HepG2 (cell line): Measurements from ENCODE around the gene PPM1H. TPM values are rescaled to one million over a fixed set of nuclear protein-coding genes. Genes with fewer than 3 reads are reported as not detected.

Experiments
- BRF2 ChIP-seq: sonication (generic); formaldehyde crosslinking; IDR thresholded peaks from 2 replicates; pipeline ENCODE4 v1.8.1; 2022; ENCODE audit warnings: mild to moderate bottlenecking, missing genetic modification reagents
- CC2D1A ChIP-seq: sonication (generic); formaldehyde crosslinking; IDR thresholded peaks from 2 replicates; pipeline ENCODE4 v1.8.1; 2023; ENCODE audit warnings: mild to moderate bottlenecking, missing genetic modification reagents
- DRAP1 ChIP-seq: IDR thresholded peaks from 2 replicates; pipeline ENCODE4 v1.6.1; 2016; ENCODE audit warnings: missing genetic modification reagents, missing compliant biosample characterization
- E2F1 ChIP-seq: sonication (generic); formaldehyde crosslinking; IDR thresholded peaks from 2 replicates; pipeline ENCODE4 v1.5.0; 2020; ENCODE audit warnings: missing genetic modification reagents
- FOSL2 ChIP-seq: sonication (generic); formaldehyde crosslinking; IDR thresholded peaks from 2 replicates; pipeline ENCODE4 v1.4.0; 2020; ENCODE audit warnings: missing genetic modification reagents
- HDAC1 ChIP-seq: sonication (generic); formaldehyde crosslinking; IDR thresholded peaks from 2 replicates; pipeline ENCODE4 v1.5.1; 2020; ENCODE audit warnings: mild to moderate bottlenecking, missing genetic modification reagents
- MXI1 ChIP-seq: IDR thresholded peaks from 3 replicates; pipeline ENCODE4 v1.6.1; 2012; ENCODE audit warnings: low read depth, low read length, inconsistent platforms, borderline replicate concordance
- PHF5A ChIP-seq: IDR thresholded peaks from one replicate; pipeline ENCODE4 v1.6.1; 2018; ENCODE audit warnings: low read depth, missing genetic modification reagents; ENCODE audit not compliant: unreplicated experiment
- POLR2AphosphoS2 ChIP-seq: IDR thresholded peaks from 2 replicates; pipeline ENCODE4 v1.6.1; 2011; ENCODE audit warnings: low read depth, low read length, improper control_type of control experiment
- RARG ChIP-seq: sonication (generic); formaldehyde crosslinking; IDR thresholded peaks from 2 replicates; pipeline ENCODE4 v1.4.0; 2020; ENCODE audit warnings: low read depth, mild to moderate bottlenecking, missing genetic modification reagents
- SAFB2 ChIP-seq: sonication (generic); formaldehyde crosslinking; IDR thresholded peaks from 2 replicates; pipeline ENCODE4 v1.5.1; 2020; ENCODE audit warnings: missing genetic modification reagents, low read depth, mild to moderate bottlenecking, borderline replicate concordance
- SALL1 ChIP-seq: sonication (generic); formaldehyde crosslinking; IDR thresholded peaks from 2 replicates; pipeline ENCODE4 v1.8.0; 2022; ENCODE audit warnings: mild to moderate bottlenecking, missing genetic modification reagents
- SMARCC2 ChIP-seq: fragments of 450-650 bp; IDR thresholded peaks from 2 replicates; pipeline ENCODE4 v1.6.1; 2017; ENCODE audit warnings: antibody characterized with exemption, mild to moderate bottlenecking
- SOX13 ChIP-seq, 3 experiments: fragments of 450-650 bp in 1 of 3; sonication (generic) in 1 of 3; formaldehyde crosslinking in 1 of 3; IDR thresholded peaks in 2 of 3; conservative IDR thresholded peaks in 1 of 3; 2 replicates each; pipeline versions ENCODE4 v1.5.0 to v1.6.1; 2016 to 2020; ENCODE audit warnings: antibody characterized with exemption in 1 of 3, mild to moderate bottlenecking in 1 of 3, missing compliant biosample characterization in 1 of 3, missing genetic modification reagents in 1 of 3, moderate library complexity in 1 of 3
- TCF7L2 ChIP-seq: IDR thresholded peaks from 2 replicates; pipeline ENCODE4 v1.6.1; 2011; ENCODE audit warnings: mild to moderate bottlenecking, low read depth, low read length, moderate library complexity
- ZNF230 ChIP-seq: sonication (generic); formaldehyde crosslinking; IDR thresholded peaks from 2 replicates; pipeline ENCODE4 v1.4.0; 2020; ENCODE audit warnings: mild to moderate bottlenecking, missing genetic modification reagents
- ZNF24 ChIP-seq: fragments of 450-650 bp; IDR thresholded peaks from 2 replicates; pipeline ENCODE4 v1.6.1; 2017; ENCODE audit warnings: antibody characterized with exemption, mild to moderate bottlenecking
- ZNF282 ChIP-seq: fragments of 450-650 bp; IDR thresholded peaks from 2 replicates; pipeline ENCODE4 v1.6.1; 2018; ENCODE audit not compliant: partially characterized antibody
- ZNF530 ChIP-seq: sonication (generic); formaldehyde crosslinking; IDR thresholded peaks from 2 replicates; pipeline ENCODE4 v1.5.0; 2020; ENCODE audit warnings: low read depth, mild to moderate bottlenecking, missing genetic modification reagents
- ZNF552 ChIP-seq: sonication (generic); formaldehyde crosslinking; IDR thresholded peaks from 2 replicates; pipeline ENCODE4 v1.9.0; 2022; ENCODE audit warnings: missing genetic modification reagents, mild to moderate bottlenecking, borderline replicate concordance
- ZNF576 ChIP-seq: sonication (generic); formaldehyde crosslinking; IDR thresholded peaks from 2 replicates; pipeline ENCODE4 v1.4.0; 2020; ENCODE audit warnings: mild to moderate bottlenecking, missing genetic modification reagents
- ZNF607 ChIP-seq: sonication (generic); formaldehyde crosslinking; IDR thresholded peaks from 2 replicates; pipeline ENCODE4 v1.5.1; 2020; ENCODE audit warnings: missing genetic modification reagents, mild to moderate bottlenecking, borderline replicate concordance
- ZNF7 ChIP-seq: IDR thresholded peaks from 2 replicates; pipeline ENCODE4 v1.6.1; 2016; ENCODE audit warnings: missing biosample characterization, missing genetic modification reagents
- ZNF839 ChIP-seq: sonication (generic); formaldehyde crosslinking; IDR thresholded peaks from 2 replicates; pipeline ENCODE4 v1.4.0; 2020; ENCODE audit warnings: missing genetic modification reagents, mild to moderate bottlenecking, borderline replicate concordance
- ZNF850 ChIP-seq: sonication (generic); formaldehyde crosslinking; conservative IDR thresholded peaks from 2 replicates; pipeline ENCODE4 v1.9.0; 2021; ENCODE audit warnings: mild to moderate bottlenecking, missing genetic modification reagents
- polyA plus RNA-seq, 8 experiments: library from polyadenylated mRNA; depleted of rRNA in 3 of 8; stranded (reverse) in 7 of 8; unstranded in 1 of 8; fragments of >200 nt; fragmentation: Illumina TruSeq in 4 of 8; extraction: Trizol in 4 of 8; gene quantifications; 2 replicates each; pipeline versions ENCODE4 v1.2.1 to v1.2.3, GENCODE V29; 2011 to 2016; ENCODE audit warnings: low read depth in 4 of 8, missing spikeins in 1 of 8, mixed read lengths in 1 of 8; ENCODE audit not compliant: insufficient read depth in 1 of 8
- total RNA-seq, 5 experiments: library from RNA; depleted of rRNA; stranded (reverse); fragments of >200 nt; fragmentation: Illumina TruSeq; extraction: Trizol; gene quantifications; 2 replicates each; pipeline ENCODE4 v1.2.3, GENCODE V29; 2016; ENCODE audit warnings: low read depth in 1 of 5
- TF ChIP-seq, protein P1 (sequence below): sonication (generic); formaldehyde crosslinking; IDR thresholded peaks from 2 replicates; pipeline ENCODE4 v1.8.0; 2022; ENCODE audit warnings: mild to moderate bottlenecking, missing genetic modification reagents, borderline replicate concordance

The PPM1H gene
- total and polyA plus RNA-seq, 2 of the 13 experiments (the other 11 are each of a cell fraction or from before 2014, with no cell fraction given) = 29.1 to 38.1 TPM

- TF ChIP-seq POLR2AphosphoS2 (no peak), ZNF530 (CRISPR knock-in tag) (no peak), MXI1 (peak; percentile 26; the same call in 1 of the 3 replicates), ZNF607 (CRISPR knock-in tag) (peak; percentile 55), CC2D1A (no peak), ZNF7 (CRISPR knock-in tag) (no peak), ZNF552 (CRISPR knock-in tag) (peak; percentile 73; the same call in 1 of the 2 replicates), SMARCC2 (no peak), ZNF24 (no peak), SOX13 (IDR thresholded peaks at IDR 0.05) (peak; percentile 39; the same call in 1 of the 2 replicates), SOX13 (CRISPR knock-in tag; conservative IDR thresholded peaks at IDR 0.05 in 1 of 2, IDR thresholded peaks at IDR 0.05 in 1 of 2) (peak in 1 of 2 experiments; percentile 11; a peak in 1 of 4 replicates), FOSL2 (CRISPR knock-in tag) (peak; percentile 35; the same call in 1 of the 2 replicates), SAFB2 (CRISPR knock-in tag) (no peak; the same call in none of the 2 replicates), PHF5A (peak; percentile 33), ZNF282 (no peak), BRF2 (CRISPR knock-in tag) (peak; percentile 91), SALL1 (CRISPR knock-in tag) (peak; percentile 55; the same call in 1 of the 2 replicates), HDAC1 (no peak; the same call in 1 of the 2 replicates), DRAP1 (no peak), TCF7L2 (no peak), RARG (CRISPR knock-in tag) (no peak), ZNF850 (CRISPR knock-in tag) (no peak), ZNF576 (0 out of 2 replicates have a peak, but pooled peaks have one; percentile 19), ZNF230 (CRISPR knock-in tag) (no peak), E2F1 (CRISPR knock-in tag) (peak; percentile 83), ZNF839 (CRISPR knock-in tag) (0 out of 2 replicates have a peak, but pooled peaks have one; percentile 68)
- TF ChIP-seq, protein P1, sequence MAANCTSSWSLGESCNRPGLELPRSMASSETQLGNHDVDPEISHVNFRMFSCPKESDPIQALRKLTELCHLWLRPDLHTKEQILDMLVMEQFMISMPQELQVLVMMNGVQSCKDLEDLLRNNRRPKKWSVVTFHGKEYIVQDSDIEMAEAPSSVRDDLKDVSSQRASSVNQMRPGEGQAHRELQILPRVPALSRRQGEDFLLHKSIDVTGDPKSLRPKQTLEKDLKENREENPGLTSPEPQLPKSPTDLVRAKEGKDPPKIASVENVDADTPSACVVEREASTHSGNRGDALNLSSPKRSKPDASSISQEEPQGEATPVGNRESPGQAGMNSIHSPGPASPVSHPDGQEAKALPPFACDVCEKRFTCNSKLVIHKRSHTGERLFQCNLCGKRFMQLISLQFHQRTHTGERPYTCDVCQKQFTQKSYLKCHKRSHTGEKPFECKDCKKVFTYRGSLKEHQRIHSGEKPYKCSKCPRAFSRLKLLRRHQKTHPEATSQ (CRISPR knock-in tag) = no peak; the same call in 1 of the 2 replicates
These were observed 332.5 kb downstream of the PPM1H start (continued) for GRCh38 chr12:62602255-62603060.
